NT2/D1 (cell line): ENCODE results near the gene TOMM20L.

Experiments
- SUZ12 ChIP-seq: IDR thresholded peaks from 2 replicates; pipeline ENCODE4 v1.6.1; 2011; ENCODE audit not compliant: insufficient read length, insufficient read depth; ENCODE audit errors: extremely low read depth
- YY1 ChIP-seq: IDR thresholded peaks from 2 replicates; pipeline ENCODE4 v1.6.1; 2011; ENCODE audit not compliant: insufficient read length, insufficient read depth
- ZNF274 ChIP-seq: IDR thresholded peaks from 2 replicates; pipeline ENCODE4 v1.6.1; 2011; ENCODE audit warnings: mild to moderate bottlenecking, low read depth, low read length

DNA sequence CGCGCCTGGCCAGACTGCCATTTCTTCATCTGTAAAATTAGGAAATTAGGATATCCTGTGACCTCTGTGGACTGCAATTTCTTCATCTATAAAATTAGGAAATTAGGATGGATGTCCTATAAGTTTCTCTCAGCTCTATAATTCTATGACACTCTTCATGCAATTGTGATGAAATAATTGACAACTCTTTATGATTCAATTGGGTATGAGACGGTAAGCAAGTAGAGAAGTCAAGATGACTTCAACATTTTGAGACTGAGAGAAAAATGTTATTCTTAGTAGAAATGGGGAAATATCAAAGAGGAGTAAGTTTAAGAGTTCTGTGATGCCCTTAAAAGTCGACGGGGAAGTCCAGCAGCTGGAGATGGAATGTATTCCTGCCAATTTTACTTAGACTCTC, 43.7 kb downstream of the TOMM20L start:
- TF ChIP-seq ZNF274 (no peak), YY1 (no peak), SUZ12 (no peak)
